ENCODE results near the gene CACNA2D2. TPM values are rescaled to one million over a fixed set of nuclear protein-coding genes. Genes with fewer than 3 reads are reported as not detected.

Gene CACNA2D2
- total and polyA plus RNA-seq, 7 donors, result 0.49 to 1.7 (median 1.1) TPM; not detected in 1

- Histone ChIP-seq H3K4me1 (peaks cover 0 to 71% (median 62%) of the 10 kb centered on the region in 4 donors), H3K4me3 (peak within 1 kb of the TSS; percentile 58 to 84 (median 75)), H3K9me3 (no peaks in the 10 kb centered on the region), H3K36me3 (peaks cover 0 to 43% (median 7%) of the 10 kb centered on the region in 4 donors), H3K27ac (peak within 1 kb of the TSS; percentile 88 to 92 (median 92)), H3K27me3 (no peaks in the 10 kb centered on the region)
- no peak for DNase-seq
- peak; percentile 8 to 47 (median 44) for TF ChIP-seq POLR2AphosphoS5 (IDR thresholded peaks at IDR 0.05)
- TF ChIP-seq, protein P1, sequence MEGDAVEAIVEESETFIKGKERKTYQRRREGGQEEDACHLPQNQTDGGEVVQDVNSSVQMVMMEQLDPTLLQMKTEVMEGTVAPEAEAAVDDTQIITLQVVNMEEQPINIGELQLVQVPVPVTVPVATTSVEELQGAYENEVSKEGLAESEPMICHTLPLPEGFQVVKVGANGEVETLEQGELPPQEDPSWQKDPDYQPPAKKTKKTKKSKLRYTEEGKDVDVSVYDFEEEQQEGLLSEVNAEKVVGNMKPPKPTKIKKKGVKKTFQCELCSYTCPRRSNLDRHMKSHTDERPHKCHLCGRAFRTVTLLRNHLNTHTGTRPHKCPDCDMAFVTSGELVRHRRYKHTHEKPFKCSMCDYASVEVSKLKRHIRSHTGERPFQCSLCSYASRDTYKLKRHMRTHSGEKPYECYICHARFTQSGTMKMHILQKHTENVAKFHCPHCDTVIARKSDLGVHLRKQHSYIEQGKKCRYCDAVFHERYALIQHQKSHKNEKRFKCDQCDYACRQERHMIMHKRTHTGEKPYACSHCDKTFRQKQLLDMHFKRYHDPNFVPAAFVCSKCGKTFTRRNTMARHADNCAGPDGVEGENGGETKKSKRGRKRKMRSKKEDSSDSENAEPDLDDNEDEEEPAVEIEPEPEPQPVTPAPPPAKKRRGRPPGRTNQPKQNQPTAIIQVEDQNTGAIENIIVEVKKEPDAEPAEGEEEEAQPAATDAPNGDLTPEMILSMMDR (IDR thresholded peaks at IDR 0.05), result no peak
- WGBS, 2 donors, result 50 to 63% methylated on average over 31 of the region's 31 CpGs
- intact Hi-C loops (cut with DNase I), result loop anchor here (5.0 to 10.0 kb wide), 2 partner anchors 130 to 1062 kb away; partner anchors contain the start of genes GNAT1 and MANF
Observed at GRCh38 chr3:50322386-50323091, 180.9 kb downstream of the CACNA2D2 start, which contains the start of gene HYAL2. Gene HYAL2, minus strand, starts transcription at chr3:50322745. Its CDS starts 2,256 bp downstream, at chr3:50320489.

GRCh38 chr3:50322115-50322385 lies 181.4 kb downstream of the CACNA2D2 start:
- no peaks in the 10 kb centered on the region for H3K27me3 ChIP-seq
- peaks cover 0 to 48% (median 8%) of the 10 kb centered on the region in 4 donors for H3K36me3 ChIP-seq
- WGBS, 2 donors, result 37 to 45% methylated on average over 14 of the region's 14 CpGs
- H3K4me1 ChIP-seq, result peaks cover 0 to 71% (median 61%) of the 10 kb centered on the region in 4 donors
- H3K27ac ChIP-seq, result peak overlapping the region; percentile 88 to 92 (median 92)
- no peaks in the 10 kb centered on the region for H3K9me3 ChIP-seq
- DNase-seq, result no peak
- peak overlapping the region; percentile 58 to 84 (median 75) for H3K4me3 ChIP-seq
- intact Hi-C loops (cut with DNase I), result loop anchor here (5.0 to 10.0 kb wide), 2 partner anchors 130 to 1063 kb away; partner anchors contain the start of genes GNAT1 and MANF
- TF ChIP-seq EP300 (IDR thresholded peaks at IDR 0.05), result no peak
- no peak for TF ChIP-seq POLR2A (IDR thresholded peaks at IDR 0.05)
- TF ChIP-seq POLR2AphosphoS5 (IDR thresholded peaks at IDR 0.05), result peak in 2 of 4 donors; percentile 23 to 28
- TF ChIP-seq, protein P1 (IDR thresholded peaks at IDR 0.05), result no peak

- TF ChIP-seq, protein P1 (IDR thresholded peaks at IDR 0.05), result peak; percentile 22 to 50 (median 42)
- TF ChIP-seq POLR2AphosphoS5 (IDR thresholded peaks at IDR 0.05) (peak in 2 of 4 donors; percentile 52 to 64), EP300 (IDR thresholded peaks at IDR 0.05) (no peak)
- peak overlapping the region; percentile 58 to 84 (median 75) for H3K4me3 ChIP-seq
- peak overlapping the region; percentile 88 to 92 (median 92) for H3K27ac ChIP-seq
- H3K27me3 ChIP-seq, result no peaks in the 10 kb centered on the region
- H3K36me3 ChIP-seq, result peaks cover 0 to 51% (median 8%) of the 10 kb centered on the region in 4 donors
- peaks cover 0 to 70% (median 59%) of the 10 kb centered on the region in 4 donors for H3K4me1 ChIP-seq
- 1% methylated on average over 59 of the region's 59 CpGs for WGBS, 2 donors
- intact Hi-C loops (cut with DNase I), result loop anchor here (2.0 to 10.0 kb wide), 3 partner anchors 23 to 1063 kb away; partner anchors contain the start of genes GNAT1, HYAL3, MANF and NAA80
- peak; percentile 95 for DNase-seq
- no peaks in the 10 kb centered on the region for H3K9me3 ChIP-seq
Observed at GRCh38 chr3:50321336-50322114, 181.9 kb downstream of the CACNA2D2 start.

DNA sequence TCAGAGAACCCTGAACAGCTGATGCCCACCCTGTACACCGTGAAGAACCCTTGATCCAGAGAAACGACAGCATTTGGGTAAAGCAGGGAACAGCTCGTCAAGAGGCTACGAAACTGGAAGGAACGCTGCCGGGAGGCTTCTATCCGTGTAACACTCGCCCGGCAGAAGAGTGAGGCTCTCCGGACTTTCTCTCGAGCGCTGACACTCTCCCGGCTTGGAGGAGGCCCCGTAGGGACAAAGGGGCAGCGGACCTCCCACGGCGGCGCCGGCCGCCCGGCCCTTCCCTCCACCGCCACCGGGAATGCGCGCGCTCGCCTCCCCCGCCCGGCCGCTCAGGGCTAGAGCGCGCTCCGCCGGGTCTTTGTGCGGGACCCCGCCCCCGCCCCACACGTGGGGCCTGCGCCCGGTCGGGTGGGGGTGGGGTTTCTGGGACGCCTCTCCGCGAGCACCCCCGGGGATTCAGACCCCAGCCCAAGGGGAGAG lies 182.5 kb downstream of the CACNA2D2 start:
- peak; percentile 91 for DNase-seq
- WGBS, 2 donors, result 0 to 1% methylated on average over 45 of the region's 45 CpGs
- Histone ChIP-seq H3K9me3 (no peaks in the 10 kb centered on the region), H3K27me3 (no peaks in the 10 kb centered on the region), H3K27ac (peak overlapping the region; percentile 88 to 92 (median 92)), H3K4me1 (peaks cover 0 to 66% (median 59%) of the 10 kb centered on the region in 4 donors), H3K4me3 (peak overlapping the region; percentile 58 to 84 (median 75)), H3K36me3 (peaks cover 0 to 51% (median 9%) of the 10 kb centered on the region in 4 donors)
- intact Hi-C loops (cut with DNase I), result loop anchor here (2.0 to 10.0 kb wide), 3 partner anchors 22 to 1064 kb away; partner anchors contain the start of genes GNAT1, HYAL3, MANF and NAA80
- TF ChIP-seq POLR2A (IDR thresholded peaks at IDR 0.05) (peak in 1 of 2 donors; percentile 25), POLR2AphosphoS5 (IDR thresholded peaks at IDR 0.05) (peak in 2 of 4 donors; percentile 20 to 26), EP300 (IDR thresholded peaks at IDR 0.05) (no peak)
